Measurements from ENCODE around the gene ARL14EPL. TPM values are rescaled to one million over a fixed set of nuclear protein-coding genes. Genes with fewer than 3 reads are reported as not detected.

ARL14EPL gene
- total RNA-seq, 6 donors from 2014 or later, result not detected

- Histone ChIP-seq H3K4me3 (no peak overlapping the region), H3K27ac (no peak overlapping the region), H3K4me1 (no peaks in the 10 kb centered on the region), H3K9me3 (no peaks in the 10 kb centered on the region), H3K27me3 (no peaks in the 10 kb centered on the region), H3K36me3 (no peaks in the 10 kb centered on the region)
- DNase-seq, result no peak
- 57 to 72% methylated on average over 3 of the region's 3 CpGs for WGBS, 2 donors
- TF ChIP-seq CTCF (IDR thresholded peaks at IDR 0.05) (no peak), POLR2AphosphoS5 (IDR thresholded peaks at IDR 0.05) (no peak), POLR2A (IDR thresholded peaks at IDR 0.05) (no peak), EP300 (IDR thresholded peaks at IDR 0.05) (no peak)
- ATAC-seq (ENCODE audit: low FRiP score in 2 of 2), result no peak
These were observed 5.1 kb downstream of the ARL14EPL start for GRCh38 chr5:116037236-116037822.

GRCh38 chr5:116038817-116039216 is 6.5 kb downstream of the ARL14EPL start:
- TF ChIP-seq EP300 (IDR thresholded peaks at IDR 0.05) (no peak), POLR2A (IDR thresholded peaks at IDR 0.05) (no peak), POLR2AphosphoS5 (IDR thresholded peaks at IDR 0.05) (no peak), CTCF (IDR thresholded peaks at IDR 0.05) (no peak)
- Histone ChIP-seq H3K4me3 (no peak overlapping the region), H3K4me1 (no peaks in the 10 kb centered on the region), H3K36me3 (no peaks in the 10 kb centered on the region), H3K9me3 (no peaks in the 10 kb centered on the region), H3K27me3 (no peaks in the 10 kb centered on the region), H3K27ac (no peak overlapping the region)
- ATAC-seq (ENCODE audit: low FRiP score in 2 of 2) (no peak), DNase-seq (no peak)
- 48 to 68% methylated on average over 3 of the region's 3 CpGs for WGBS, 2 donors

- Histone ChIP-seq H3K27me3 (no peaks in the 10 kb centered on the region), H3K4me3 (no peak overlapping the region), H3K4me1 (no peaks in the 10 kb centered on the region), H3K27ac (no peak overlapping the region), H3K9me3 (no peaks in the 10 kb centered on the region), H3K36me3 (no peaks in the 10 kb centered on the region)
- no peak for ATAC-seq (ENCODE audit: low FRiP score in 2 of 2)
- TF ChIP-seq POLR2AphosphoS5 (IDR thresholded peaks at IDR 0.05) (no peak), EP300 (IDR thresholded peaks at IDR 0.05) (no peak)
- no peak for DNase-seq
These were observed 10.1 kb downstream of the ARL14EPL start for GRCh38 chr5:116042375-116042774.

- no peaks in the 10 kb centered on the region for H3K4me1 ChIP-seq
- DNase-seq (no peak), ATAC-seq (ENCODE audit: low FRiP score in 2 of 2) (no peak)
- no peak for TF ChIP-seq CTCF (IDR thresholded peaks at IDR 0.05)
- TF ChIP-seq POLR2AphosphoS5 (IDR thresholded peaks at IDR 0.05), result no peak
- TF ChIP-seq EP300 (IDR thresholded peaks at IDR 0.05), result no peak
- no peak for TF ChIP-seq POLR2A (IDR thresholded peaks at IDR 0.05)
- WGBS, 2 donors, result 58 to 66% methylated on average over 3 of the region's 3 CpGs
- H3K27ac ChIP-seq, result no peak overlapping the region
- H3K27me3 ChIP-seq, result no peaks in the 10 kb centered on the region
- H3K36me3 ChIP-seq, result no peaks in the 10 kb centered on the region
- H3K9me3 ChIP-seq, result no peaks in the 10 kb centered on the region
- no peak overlapping the region for H3K4me3 ChIP-seq
These were observed 11.8 kb downstream of the ARL14EPL start for GRCh38 chr5:116044073-116044472.

GRCh38 chr5:116045821-116046220 is 13.5 kb downstream of the ARL14EPL start:
- H3K27ac ChIP-seq, result no peak overlapping the region
- TF ChIP-seq EP300 (IDR thresholded peaks at IDR 0.05) (no peak), POLR2AphosphoS5 (IDR thresholded peaks at IDR 0.05) (no peak), CTCF (IDR thresholded peaks at IDR 0.05) (no peak), POLR2A (IDR thresholded peaks at IDR 0.05) (no peak)
- H3K36me3 ChIP-seq, result no peaks in the 10 kb centered on the region
- WGBS, 2 donors, result 81 to 86% methylated on average over 2 of the region's 2 CpGs
- H3K4me1 ChIP-seq, result no peaks in the 10 kb centered on the region
- H3K27me3 ChIP-seq, result no peaks in the 10 kb centered on the region
- ATAC-seq (ENCODE audit: low FRiP score in 2 of 2) (no peak), DNase-seq (no peak)
- no peaks in the 10 kb centered on the region for H3K9me3 ChIP-seq
- no peak overlapping the region for H3K4me3 ChIP-seq

Measured in upper lobe of left lung (tissue), 6 donors.